Measurements from ENCODE around the gene LMX1A. TPM values are rescaled to one million over a fixed set of nuclear protein-coding genes. Genes with fewer than 3 reads are reported as not detected.

The LMX1A gene
- total RNA-seq, 1 donor from 2014 or later, result 8.7 TPM

- Mint-ChIP-seq H3K4me3 (no peak overlapping the region), H3K27ac (no peak overlapping the region), H3K27me3 (ENCODE audit: insufficient read depth, low read depth) (peaks cover 2% of the 10 kb centered on the region), H3K36me3 (no peaks in the 10 kb centered on the region), H3K4me1 (peaks cover 6% of the 10 kb centered on the region), H3K9me3 (no peaks in the 10 kb centered on the region)
- no peaks in the 10 kb centered on the region for H3K4me1 ChIP-seq
- H3F3A ChIP-seq (ENCODE audit: low read depth), result no peaks in the 10 kb centered on the region
- H3K36me3 ChIP-seq, result no peaks in the 10 kb centered on the region
- no peak overlapping the region for H3K27ac ChIP-seq
- H3K27me3 ChIP-seq, result no peaks in the 10 kb centered on the region
- TF ChIP-seq EZH2 (IDR thresholded peaks at IDR 0.05), result no peak
- TF ChIP-seq EZH2phosphoT487 (IDR thresholded peaks at IDR 0.05), result no peak
- TF ChIP-seq CTCF (IDR thresholded peaks at IDR 0.05), result no peak
- H2AFZ ChIP-seq (replicated peaks), result no peak overlapping the region
- no peaks in the 10 kb centered on the region for H4K20me1 ChIP-seq (ENCODE audit: low read depth)
- no peaks in the 10 kb centered on the region for H3K9me3 ChIP-seq (ENCODE audit: low read depth)
- H3K79me2 ChIP-seq (ENCODE audit: low read depth), result no peaks in the 10 kb centered on the region
- H3K4me3 ChIP-seq, result no peak overlapping the region
- no peak overlapping the region for H3K4me2 ChIP-seq
- no peak for DNase-seq (ENCODE audit: low spot score)
- no peak overlapping the region for H3K9ac ChIP-seq
These were observed 165.4 kb downstream of the LMX1A start for GRCh38 chr1:165191087-165191486.

- Histone ChIP-seq H2AFZ (replicated peaks) (no peak overlapping the region), H3K4me1 (no peaks in the 10 kb centered on the region), H3K9ac (no peak overlapping the region), H3K27me3 (no peaks in the 10 kb centered on the region), H3K4me2 (no peak overlapping the region), H3K36me3 (no peaks in the 10 kb centered on the region), H3K4me3 (no peak overlapping the region), H4K20me1 (ENCODE audit: low read depth) (no peaks in the 10 kb centered on the region), H3K27ac (no peak overlapping the region), H3K9me3 (ENCODE audit: low read depth) (no peaks in the 10 kb centered on the region), H3F3A (ENCODE audit: low read depth) (no peaks in the 10 kb centered on the region), H3K79me2 (ENCODE audit: low read depth) (no peaks in the 10 kb centered on the region)
- H3K9me3 Mint-ChIP-seq, result no peaks in the 10 kb centered on the region
- peaks cover 6% of the 10 kb centered on the region for H3K27me3 Mint-ChIP-seq (ENCODE audit: insufficient read depth, low read depth)
- no peaks in the 10 kb centered on the region for H3K36me3 Mint-ChIP-seq
- no peak overlapping the region for H3K4me3 Mint-ChIP-seq
- H3K27ac Mint-ChIP-seq, result no peak overlapping the region
- DNase-seq (ENCODE audit: low spot score), result no peak
- TF ChIP-seq CTCF (IDR thresholded peaks at IDR 0.05) (no peak), EZH2 (IDR thresholded peaks at IDR 0.05) (no peak), EZH2phosphoT487 (IDR thresholded peaks at IDR 0.05) (no peak)
- peaks cover 6% of the 10 kb centered on the region for H3K4me1 Mint-ChIP-seq
These were observed 166.6 kb downstream of the LMX1A start for GRCh38 chr1:165189913-165190312.

GRCh38 chr1:165189011-165189410, 167.5 kb downstream of the LMX1A start:
- Mint-ChIP-seq H3K4me1 (peaks cover 6% of the 10 kb centered on the region), H3K4me3 (no peak overlapping the region), H3K27me3 (ENCODE audit: insufficient read depth, low read depth) (peaks cover 4% of the 10 kb centered on the region), H3K27ac (no peak overlapping the region), H3K36me3 (no peaks in the 10 kb centered on the region), H3K9me3 (peaks cover 2% of the 10 kb centered on the region)
- H3K4me3 ChIP-seq, result no peak overlapping the region
- no peak overlapping the region for H3K4me2 ChIP-seq
- H3K27me3 ChIP-seq, result no peaks in the 10 kb centered on the region
- no peaks in the 10 kb centered on the region for H3F3A ChIP-seq (ENCODE audit: low read depth)
- DNase-seq (ENCODE audit: low spot score), result no peak
- no peak overlapping the region for H3K27ac ChIP-seq
- no peak overlapping the region for H2AFZ ChIP-seq (replicated peaks)
- H3K9me3 ChIP-seq (ENCODE audit: low read depth), result no peaks in the 10 kb centered on the region
- no peaks in the 10 kb centered on the region for H3K4me1 ChIP-seq
- no peak for TF ChIP-seq EZH2phosphoT487 (IDR thresholded peaks at IDR 0.05)
- no peak for TF ChIP-seq CTCF (IDR thresholded peaks at IDR 0.05)
- no peak for TF ChIP-seq EZH2 (IDR thresholded peaks at IDR 0.05)
- no peaks in the 10 kb centered on the region for H4K20me1 ChIP-seq (ENCODE audit: low read depth)
- no peak overlapping the region for H3K9ac ChIP-seq
- H3K79me2 ChIP-seq (ENCODE audit: low read depth), result no peaks in the 10 kb centered on the region
- no peaks in the 10 kb centered on the region for H3K36me3 ChIP-seq
